ENCODE measurements around the gene MED26. TPM values are rescaled to one million over a fixed set of nuclear protein-coding genes. Genes with fewer than 3 reads are reported as not detected.

The MED26 gene
- total RNA-seq, 4 donors from 2014 or later: 5.4 to 13.9 (median 8.9) TPM

- Histone ChIP-seq H3K4me3 (no peak overlapping the region), H3K27me3 (no peaks in the 10 kb centered on the region), H3K27ac (no peak overlapping the region), H3K36me3 (peaks cover 0 to 100% (median 0%) of the 10 kb centered on the region in 3 donors), H3K9me3 (no peaks in the 10 kb centered on the region), H3K4me1 (no peaks in the 10 kb centered on the region)
- no peak for DNase-seq
- no peak for TF ChIP-seq POLR2A (IDR thresholded peaks at IDR 0.05)
- TF ChIP-seq, protein P1, sequence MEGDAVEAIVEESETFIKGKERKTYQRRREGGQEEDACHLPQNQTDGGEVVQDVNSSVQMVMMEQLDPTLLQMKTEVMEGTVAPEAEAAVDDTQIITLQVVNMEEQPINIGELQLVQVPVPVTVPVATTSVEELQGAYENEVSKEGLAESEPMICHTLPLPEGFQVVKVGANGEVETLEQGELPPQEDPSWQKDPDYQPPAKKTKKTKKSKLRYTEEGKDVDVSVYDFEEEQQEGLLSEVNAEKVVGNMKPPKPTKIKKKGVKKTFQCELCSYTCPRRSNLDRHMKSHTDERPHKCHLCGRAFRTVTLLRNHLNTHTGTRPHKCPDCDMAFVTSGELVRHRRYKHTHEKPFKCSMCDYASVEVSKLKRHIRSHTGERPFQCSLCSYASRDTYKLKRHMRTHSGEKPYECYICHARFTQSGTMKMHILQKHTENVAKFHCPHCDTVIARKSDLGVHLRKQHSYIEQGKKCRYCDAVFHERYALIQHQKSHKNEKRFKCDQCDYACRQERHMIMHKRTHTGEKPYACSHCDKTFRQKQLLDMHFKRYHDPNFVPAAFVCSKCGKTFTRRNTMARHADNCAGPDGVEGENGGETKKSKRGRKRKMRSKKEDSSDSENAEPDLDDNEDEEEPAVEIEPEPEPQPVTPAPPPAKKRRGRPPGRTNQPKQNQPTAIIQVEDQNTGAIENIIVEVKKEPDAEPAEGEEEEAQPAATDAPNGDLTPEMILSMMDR (IDR thresholded peaks at IDR 0.05): no peak
Measured at GRCh38 chr19:16527334-16527935, 100.6 kb downstream of the MED26 start.

DNA sequence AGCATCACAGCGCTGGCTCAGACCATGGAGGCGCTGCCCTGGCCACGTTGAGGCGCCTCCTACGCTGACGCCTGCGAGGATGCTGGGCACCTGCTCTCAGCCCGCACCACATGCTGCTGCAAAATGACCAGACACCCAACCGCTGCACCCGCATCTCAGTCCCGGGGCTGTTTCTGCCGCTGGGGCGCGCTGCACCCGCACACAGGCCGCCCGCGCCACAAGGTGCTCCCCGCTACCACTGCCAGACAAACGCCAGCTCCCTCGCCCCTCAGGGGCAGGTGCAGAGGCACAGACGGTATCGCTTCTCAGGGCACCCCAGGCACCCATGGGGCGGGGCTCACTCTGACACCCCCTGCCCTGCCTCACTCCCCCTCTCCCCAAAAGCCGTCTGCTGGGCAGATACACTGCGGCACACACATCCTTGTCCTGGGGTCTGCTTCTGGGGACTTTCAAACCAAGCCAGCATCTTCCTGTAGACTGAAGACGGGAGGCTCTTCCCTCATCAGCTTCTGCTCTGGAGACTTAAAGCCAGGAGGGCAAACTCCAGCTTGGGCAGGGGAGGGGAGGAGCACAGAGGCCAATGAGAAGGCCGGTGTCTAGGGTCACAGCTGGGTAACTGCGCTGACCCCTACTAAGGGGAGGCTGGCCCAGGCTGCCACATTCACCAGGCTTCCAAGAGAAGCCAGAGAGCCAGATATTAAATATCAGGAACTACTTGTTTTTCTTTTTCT, 102.1 kb downstream of the MED26 start:
- no peaks in the 10 kb centered on the region for H3K4me1 ChIP-seq
- H3K27ac ChIP-seq: no peak overlapping the region
- no peak for DNase-seq
- H3K4me3 ChIP-seq: no peak overlapping the region
- no peaks in the 10 kb centered on the region for H3K9me3 ChIP-seq
- no peaks in the 10 kb centered on the region for H3K27me3 ChIP-seq
- H3K36me3 ChIP-seq: peaks cover 0 to 100% (median 0%) of the 10 kb centered on the region in 3 donors
- TF ChIP-seq POLR2A (IDR thresholded peaks at IDR 0.05): no peak

- no peak for TF ChIP-seq POLR2A (IDR thresholded peaks at IDR 0.05)
- TF ChIP-seq, protein P1 (IDR thresholded peaks at IDR 0.05): no peak
- no peaks in the 10 kb centered on the region for H3K27me3 ChIP-seq
- H3K4me1 ChIP-seq: no peaks in the 10 kb centered on the region
- DNase-seq: no peak
- H3K4me3 ChIP-seq: no peak overlapping the region
- H3K9me3 ChIP-seq: no peaks in the 10 kb centered on the region
- H3K36me3 ChIP-seq: peaks cover 0 to 100% (median 0%) of the 10 kb centered on the region in 3 donors
- no peak overlapping the region for H3K27ac ChIP-seq
Measured at GRCh38 chr19:16524991-16525734, 102.8 kb downstream of the MED26 start.

Small RNAs within 50 kb of the gene (small RNA-seq; reads per million reads assigned to genes)
- gene RN7SL146P: 0 to 0.32 reads per million in 2 donors

Other genes with a start within 250 kb of the MED26 start
- gene EPS15L1, start 156.2 kb downstream of the MED26 start, total RNA-seq: 10 to 100 TPM; 18.2 to 37.0 (median 35.2) TPM
- gene CALR3, start 132.0 kb downstream of the MED26 start, total RNA-seq: not detected
- gene C19orf44, start 131.8 kb downstream of the MED26 start, total RNA-seq: 10 to 100 TPM in 1 of 4 donors, 1 to 10 TPM in 3; 3.7 to 13.2 (median 8.0) TPM
- 10 to 100 TPM; 11.4 to 26.4 (median 22.4) TPM for gene CHERP, start 85.8 kb downstream of the MED26 start, total RNA-seq
- 10 to 100 TPM; 23.9 to 62.0 (median 41.9) TPM for gene SLC35E1, start 55.8 kb downstream of the MED26 start, total RNA-seq
- gene SMIM7, start 31.9 kb upstream of the MED26 start, total RNA-seq: 100 to 1,000 TPM in 1 of 4 donors, 10 to 100 TPM in 3; 72.6 to 135 (median 95.9) TPM
- 1 to 10 TPM; 2.3 to 4.4 (median 2.9) TPM for gene TMEM38A, start 32.9 kb upstream of the MED26 start, total RNA-seq
- gene NWD1, start 91.6 kb upstream of the MED26 start, total RNA-seq: under 1 TPM in 3 of 4 donors, not detected in 1; 0.19 to 0.83 (median 0.27) TPM
- 100 to 1,000 TPM in 1 of 4 donors, 10 to 100 TPM in 3; 32.4 to 459 (median 86.2) TPM for gene SIN3B, start 201.2 kb upstream of the MED26 start, total RNA-seq